ENCODE data around the gene TUBA4B.

GRCh38 chr2:219309278-219309677, 56.2 kb downstream of the TUBA4B start, which contains the start of gene PTPRN:
- TF ChIP-seq POLR2A (IDR thresholded peaks at IDR 0.05) (no peak), CTCF (IDR thresholded peaks at IDR 0.05) (no peak)
